ENCODE measurements around the gene MS4A10. TPM values are rescaled to one million over a fixed set of nuclear protein-coding genes. Genes with fewer than 3 reads are reported as not detected.
"Not testable (repeated sequence)": the region's sequence is repeated elsewhere in the genome, so short reads cannot be mapped to it uniquely, and the experiment has no call there.

The MS4A10 gene
- under 1 TPM in 1 of 3 donors, not detected in 2; 0.11 TPM for polyA plus RNA-seq

DNA sequence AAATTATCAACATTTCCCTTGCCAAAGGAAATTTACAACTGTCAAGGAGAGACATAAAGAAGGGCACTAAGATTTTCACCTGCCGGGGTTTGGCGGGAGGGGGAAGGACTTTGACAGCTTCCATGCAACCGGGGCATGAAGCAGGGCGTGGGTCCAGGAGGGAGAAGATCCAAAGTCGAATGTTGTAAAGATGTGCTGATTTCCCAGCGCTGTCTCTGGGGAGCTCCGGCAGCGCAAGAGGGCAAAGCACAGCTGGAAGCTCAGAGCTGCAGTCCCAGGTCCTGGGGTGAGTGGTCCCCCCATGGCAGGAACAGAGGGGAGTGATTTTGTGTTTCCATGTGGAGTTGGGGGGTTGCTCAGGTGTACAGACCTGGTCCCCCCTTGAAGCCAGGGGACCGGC, at the start of gene MS4A10:
Gene MS4A10 (plus strand): TSS at position 198 of the 400 bp plus-strand sequence. CDS start 5,003 bp downstream, outside the sequence.
- 46 to 67% (median 63%) methylated on average over 9 of the region's 9 CpGs for WGBS, 3 donors
- no peak within 1 kb of the TSS for H3K27ac ChIP-seq (ENCODE audit: low read depth, low read length)

GRCh38 chr11:60739114-60739513, 46.0 kb upstream of the MS4A10 start:
- 66 to 73% (median 71%) methylated on average over 7 of the region's 7 CpGs for WGBS, 3 donors
- H3K27ac ChIP-seq (ENCODE audit: low read depth, low read length) = no peak overlapping the region

GRCh38 chr11:60740573-60740972, 44.6 kb upstream of the MS4A10 start:
- H3K27ac ChIP-seq (ENCODE audit: low read depth, low read length) = no peak overlapping the region

- H3K27ac ChIP-seq (ENCODE audit: low read depth, low read length) = no peak overlapping the region
- WGBS, 3 donors = 83 to 88% (median 85%) methylated on average over 3 of the region's 3 CpGs
These were observed 43.7 kb upstream of the MS4A10 start for GRCh38 chr11:60741421-60741820.

GRCh38 chr11:60743058-60743457, 42.1 kb upstream of the MS4A10 start:
- H3K27ac ChIP-seq (ENCODE audit: low read depth, low read length) = no peak overlapping the region
- 90 to 92% (median 91%) methylated on average over 1 of the region's 1 CpG for WGBS, 3 donors

DNA sequence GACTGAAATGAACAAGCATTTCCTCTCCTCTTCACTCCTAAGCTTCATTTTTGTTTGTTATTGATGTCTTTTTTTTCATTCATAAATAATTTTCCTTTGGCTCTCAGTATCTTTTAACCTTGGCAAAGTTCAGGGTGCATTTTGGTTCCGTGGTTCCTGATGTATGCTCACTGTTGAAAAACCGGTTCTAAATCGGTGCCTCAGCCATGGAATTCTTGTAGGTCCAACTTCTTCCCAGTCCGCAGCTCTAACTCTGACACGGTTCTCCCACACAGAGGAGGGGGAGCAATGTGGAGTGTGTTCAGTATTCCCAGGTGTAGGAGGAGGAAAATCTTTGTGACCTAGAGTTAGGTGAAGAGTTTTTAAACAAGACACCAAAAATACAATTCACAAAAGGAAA, 41.0 kb upstream of the MS4A10 start:
- WGBS, 3 donors = 58 to 92% (median 85%) methylated on average over 5 of the region's 5 CpGs
- H3K27ac ChIP-seq (ENCODE audit: low read depth, low read length) = no peak overlapping the region

GRCh38 chr11:60747359-60747873, 37.7 kb upstream of the MS4A10 start:
- no peak overlapping the region for H3K27ac ChIP-seq (ENCODE audit: low read depth, low read length)
- WGBS, 3 donors = 91 to 95% (median 95%) methylated on average over 14 of the region's 14 CpGs

DNA sequence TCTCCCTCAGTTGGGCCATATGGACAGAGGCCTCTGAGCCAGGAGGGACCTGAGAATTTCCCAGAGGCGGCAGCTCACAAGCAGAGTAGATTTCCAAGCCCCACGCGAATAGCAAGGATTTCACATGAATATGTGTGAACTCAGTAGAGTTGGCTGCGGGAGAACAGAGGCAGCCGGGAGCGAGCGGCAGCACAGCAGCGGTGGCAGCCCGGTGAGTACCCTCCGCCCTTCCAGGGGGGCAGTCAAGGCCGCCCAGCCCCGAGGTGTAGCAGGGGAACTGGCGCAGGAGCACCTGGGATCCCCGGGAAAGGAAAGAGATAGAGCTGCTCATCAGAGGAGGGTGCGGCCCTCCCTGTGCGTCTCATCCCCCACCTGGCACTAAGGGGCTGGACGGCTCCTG, 36.9 kb upstream of the MS4A10 start:
- 83 to 90% (median 88%) methylated on average over 16 to 17 of the region's 17 CpGs for WGBS, 3 donors
- no peak overlapping the region for H3K27ac ChIP-seq (ENCODE audit: low read depth, low read length)

DNA sequence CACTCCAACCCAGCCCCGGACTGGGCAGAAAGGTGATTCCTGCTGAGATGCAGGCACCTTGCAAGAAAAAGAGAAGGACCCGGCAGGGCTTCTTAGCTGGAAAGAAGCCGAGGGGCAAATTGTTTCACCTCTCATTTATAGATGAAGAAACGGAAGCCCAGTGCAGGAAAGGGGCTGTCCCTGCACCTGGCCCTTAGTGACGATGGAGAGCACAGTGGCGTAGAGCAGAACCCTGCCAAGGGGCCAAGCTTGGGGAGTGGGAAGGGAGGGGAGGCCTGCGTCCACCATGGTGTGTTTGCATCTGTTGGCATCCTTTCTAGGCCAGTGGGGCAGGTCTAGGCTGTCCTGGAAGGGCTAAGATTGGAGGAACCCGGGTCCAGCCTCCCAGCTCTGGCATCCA, 36.3 kb upstream of the MS4A10 start:
- H3K27ac ChIP-seq (ENCODE audit: low read depth, low read length) = no peak overlapping the region
- 66 to 78% (median 73%) methylated on average over 8 of the region's 8 CpGs for WGBS, 3 donors

DNA sequence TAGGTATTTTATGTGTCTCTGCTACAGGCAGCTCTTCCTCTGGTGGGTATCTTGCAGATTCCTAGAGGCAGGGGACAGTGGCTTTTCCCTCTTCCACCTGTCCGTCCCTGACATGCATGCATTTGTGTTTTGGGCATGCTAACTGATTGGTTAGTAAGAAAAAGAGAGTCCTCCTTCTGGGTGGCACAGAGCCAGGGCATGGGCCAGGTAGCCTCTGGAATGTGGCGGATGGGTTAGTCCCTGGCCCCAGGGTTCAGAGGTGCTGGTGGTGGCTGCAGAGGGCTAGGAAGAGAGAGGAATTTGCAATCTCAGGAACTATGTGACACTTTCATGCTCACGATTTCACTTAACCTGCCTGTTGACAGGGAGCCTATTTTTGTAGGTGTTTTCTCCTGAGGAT, 34.2 kb upstream of the MS4A10 start:
- 66 to 73% (median 68%) methylated on average over 3 of the region's 3 CpGs for WGBS, 3 donors
- no peak overlapping the region for H3K27ac ChIP-seq (ENCODE audit: low read depth, low read length)

- 55 to 62% (median 58%) methylated on average over 4 of the region's 4 CpGs for WGBS, 3 donors
- no peak overlapping the region for H3K27ac ChIP-seq (ENCODE audit: low read depth, low read length)
These were observed 31.8 kb upstream of the MS4A10 start for GRCh38 chr11:60753309-60753708.

GRCh38 chr11:60754887-60755286, 30.2 kb upstream of the MS4A10 start:
- 88 to 98% (median 91%) methylated on average over 6 of the region's 6 CpGs for WGBS, 3 donors
- H3K27ac ChIP-seq (ENCODE audit: low read depth, low read length) = no peak overlapping the region

DNA sequence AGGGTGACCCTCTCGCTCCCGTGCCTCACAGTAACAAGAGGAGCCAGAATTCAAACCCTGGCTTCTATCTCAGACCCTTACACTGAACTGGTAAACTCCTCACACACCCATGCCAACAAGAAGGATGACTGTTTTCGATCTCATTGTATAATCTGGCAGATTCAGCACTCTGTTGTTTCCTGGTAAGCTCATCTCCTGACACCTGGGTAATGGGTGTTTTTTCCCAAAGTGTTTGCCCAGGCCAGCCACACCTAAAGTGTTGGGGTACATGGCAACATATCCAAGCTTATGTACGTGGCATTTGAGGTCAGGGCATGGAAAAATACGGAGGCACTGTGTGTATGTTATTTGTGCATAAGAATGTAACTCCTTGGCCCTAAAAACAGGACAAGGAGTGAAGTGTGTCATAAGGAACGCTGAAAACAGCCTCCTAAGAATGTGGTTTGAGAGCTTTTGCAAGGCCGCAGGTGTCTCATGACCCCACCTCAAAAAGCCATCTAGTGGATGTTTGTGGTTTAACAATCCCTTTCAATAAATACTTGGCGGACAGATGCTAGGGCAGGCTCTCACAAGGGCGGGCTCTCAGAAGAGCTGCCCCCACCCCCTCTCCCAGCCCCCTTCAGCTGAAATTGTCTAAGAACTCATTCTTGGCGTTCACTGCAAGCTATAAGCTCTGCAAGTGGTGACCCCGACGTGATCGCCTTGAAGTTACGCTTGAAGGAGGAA, 28.7 kb upstream of the MS4A10 start, which contains the start of gene MS4A15:
Gene MS4A15 (plus strand): TSS at position 561 of the 726 bp plus-strand sequence. CDS start 6,867 bp downstream, outside the sequence.
- 43 to 60% (median 59%) methylated on average over 14 of the region's 14 CpGs for WGBS, 3 donors
- no peak within 1 kb of the TSS for H3K27ac ChIP-seq (ENCODE audit: low read depth, low read length)

GRCh38 chr11:60757231-60757800, 27.8 kb upstream of the MS4A10 start:
- 84 to 92% (median 88%) methylated on average over 19 of the region's 19 CpGs for WGBS, 3 donors
- no peak overlapping the region for H3K27ac ChIP-seq (ENCODE audit: low read depth, low read length)

- WGBS, 3 donors = 90 to 96% (median 94%) methylated on average over 4 of the region's 4 CpGs
- H3K27ac ChIP-seq (ENCODE audit: low read depth, low read length) = not testable (repeated sequence)
These were observed 26.5 kb upstream of the MS4A10 start for GRCh38 chr11:60758671-60759070.

DNA sequence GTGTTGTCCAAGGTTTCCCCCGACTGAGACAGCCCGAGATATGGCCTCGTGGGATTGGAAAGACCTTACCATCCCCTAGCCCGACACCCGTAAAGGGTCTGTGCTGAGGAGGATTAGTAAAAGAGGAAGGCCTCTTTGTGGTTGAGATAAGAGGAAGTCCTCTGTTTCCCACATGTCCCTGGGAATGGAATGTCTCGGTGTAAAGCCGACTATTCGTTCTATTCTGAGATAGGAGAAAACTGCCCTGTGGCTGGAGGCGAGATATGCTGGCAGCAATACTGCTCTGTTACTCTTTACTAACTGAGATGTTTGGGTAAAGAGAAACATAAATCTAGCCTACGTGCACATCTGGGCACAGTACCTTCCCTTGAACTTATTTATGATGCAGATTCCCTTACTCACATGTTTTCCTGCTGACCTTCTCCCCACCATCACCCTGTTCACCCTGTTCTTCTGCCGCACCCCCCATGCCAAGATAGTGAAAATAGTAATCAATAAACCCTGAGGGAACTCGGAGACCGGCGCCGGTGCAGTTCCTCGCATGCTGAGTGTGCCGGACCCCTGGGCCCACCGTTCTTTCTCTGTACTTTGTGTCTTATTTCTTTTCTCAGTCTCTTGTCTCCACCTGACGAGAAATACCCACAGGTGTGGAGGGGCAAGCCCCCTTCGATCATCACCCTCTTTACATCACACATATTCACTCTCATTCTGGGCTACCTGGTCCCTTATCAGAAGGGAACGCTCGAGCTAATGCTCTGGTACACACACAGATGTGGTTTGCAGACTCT, 25.5 kb upstream of the MS4A10 start:
- not testable (repeated sequence) for H3K27ac ChIP-seq (ENCODE audit: low read depth, low read length)
- 56 to 75% (median 65%) methylated on average over 22 of the region's 22 CpGs for WGBS, 3 donors

- WGBS, 3 donors = 79 to 83% (median 80%) methylated on average over 4 of the region's 4 CpGs
These were observed 23.5 kb upstream of the MS4A10 start for GRCh38 chr11:60761436-60762190.

More at GRCh38 chr11:60761436-60762190, 23.5 kb upstream of the MS4A10 start:
- no peak overlapping the region for H3K27ac ChIP-seq (ENCODE audit: low read depth, low read length)
